SK-N-MC (cell line): ENCODE data around the gene SOS2.

Source experiments
- EZH2 ChIP-seq: fragments of 200-600 bp; sonication (generic); IDR thresholded peaks from one replicate; pipeline ENCODE4 v1.6.1; 2017; ENCODE audit warnings: antibody characterized with exemption
- POLR2AphosphoS5 ChIP-seq: IDR thresholded peaks from 2 replicates; pipeline ENCODE4 v1.6.1; 2012; ENCODE audit warnings: mild to moderate bottlenecking, low read depth, low read length, borderline replicate concordance

DNA sequence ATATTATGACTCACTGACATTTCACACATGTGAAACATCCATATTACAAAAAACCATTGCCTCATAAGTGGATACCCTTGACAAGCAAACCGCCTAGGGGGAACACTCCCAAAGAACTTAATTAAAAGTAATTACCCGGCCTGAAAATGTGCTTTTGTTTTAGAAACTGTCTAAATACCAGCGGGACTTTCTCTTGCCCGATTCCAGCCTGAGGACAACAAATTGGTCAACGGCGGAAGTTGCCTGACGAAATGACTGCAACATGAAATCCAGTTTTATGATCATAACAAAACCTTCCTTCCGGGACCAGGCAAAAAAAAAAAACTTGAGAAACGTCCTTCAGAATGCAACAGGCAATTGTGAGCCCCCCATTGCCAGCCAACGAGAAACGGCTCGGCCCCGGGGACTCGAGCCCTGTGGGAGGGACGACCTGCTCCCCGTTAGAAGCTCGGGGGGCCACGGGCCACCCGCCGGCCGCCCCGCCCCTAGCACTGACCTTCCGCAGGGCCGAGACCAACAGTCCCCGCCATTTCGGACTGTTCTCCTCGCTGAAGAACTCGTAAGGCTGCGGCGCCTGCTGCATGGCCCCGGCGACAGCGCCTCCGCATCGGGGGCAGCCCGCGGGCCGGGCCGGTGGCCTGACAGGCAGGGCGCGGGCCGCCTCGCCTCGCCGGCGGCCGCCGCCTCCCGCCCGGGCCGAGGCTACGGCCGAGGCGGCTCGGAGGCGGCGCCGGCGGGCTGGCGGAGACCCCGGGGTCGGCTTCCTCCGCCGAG, 490 bp downstream of the SOS2 start:
- TF ChIP-seq POLR2AphosphoS5 = no peak
- TF ChIP-seq EZH2 = no peak
